ENCODE data around the gene FOXD1. TPM values are rescaled to one million over a fixed set of nuclear protein-coding genes. Genes with fewer than 3 reads are reported as not detected.

Gene FOXD1
- total and polyA plus RNA-seq, 11 donors = 0.06 to 0.18 TPM; not detected in 9

DNA sequence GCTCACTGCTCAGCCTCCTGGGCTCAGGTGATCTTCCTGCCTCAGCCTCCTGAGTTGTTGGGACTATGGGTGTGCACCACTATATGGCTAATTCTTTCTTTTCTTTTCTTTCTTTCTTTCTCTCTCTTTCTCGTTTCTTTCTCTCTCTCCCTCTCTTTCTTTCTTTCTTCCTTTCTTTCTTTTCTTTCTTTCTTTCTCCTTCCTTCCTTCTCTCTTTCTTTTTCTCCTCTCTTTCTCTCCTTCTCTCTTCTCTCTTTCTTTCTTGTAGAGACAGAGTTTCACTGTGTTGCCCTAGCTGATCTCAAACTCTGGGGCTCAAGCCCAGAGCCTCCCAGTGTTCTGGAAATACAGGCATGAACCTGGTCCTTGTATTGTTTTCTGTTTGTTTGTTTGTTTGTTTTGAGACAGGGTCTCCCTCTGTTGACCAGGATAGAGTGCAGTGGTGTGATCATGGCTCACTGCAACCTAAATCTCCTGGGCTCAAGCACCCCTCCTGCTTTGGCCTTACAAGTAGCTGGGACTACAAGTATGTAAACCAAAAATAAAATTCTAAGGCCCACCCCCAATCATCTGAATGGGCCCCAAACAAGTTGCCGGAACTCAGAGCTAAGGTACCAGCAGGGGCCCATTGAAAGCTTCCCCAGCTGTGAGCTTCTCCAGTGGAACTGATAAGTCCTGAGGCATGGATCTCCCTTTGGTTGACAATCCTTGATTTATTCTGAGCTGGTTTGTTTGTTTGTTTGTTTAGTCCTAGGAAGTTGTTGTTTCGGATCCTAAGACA, 37.7 kb upstream of the FOXD1 start:
- Histone ChIP-seq H3K27me3 (peaks cover 0 to 16% (median 0%) of the 10 kb centered on the region in 9 donors), H3K4me1 (no peaks in the 10 kb centered on the region), H3K27ac (no peak overlapping the region), H3K36me3 (no peaks in the 10 kb centered on the region), H3K9me3 (no peaks in the 10 kb centered on the region), H3K4me3 (no peak overlapping the region)
- ATAC-seq (no peak), DNase-seq (no peak)
- intact Hi-C loops (cut with DNase I) = no loop called here
- TF ChIP-seq, protein P1, sequence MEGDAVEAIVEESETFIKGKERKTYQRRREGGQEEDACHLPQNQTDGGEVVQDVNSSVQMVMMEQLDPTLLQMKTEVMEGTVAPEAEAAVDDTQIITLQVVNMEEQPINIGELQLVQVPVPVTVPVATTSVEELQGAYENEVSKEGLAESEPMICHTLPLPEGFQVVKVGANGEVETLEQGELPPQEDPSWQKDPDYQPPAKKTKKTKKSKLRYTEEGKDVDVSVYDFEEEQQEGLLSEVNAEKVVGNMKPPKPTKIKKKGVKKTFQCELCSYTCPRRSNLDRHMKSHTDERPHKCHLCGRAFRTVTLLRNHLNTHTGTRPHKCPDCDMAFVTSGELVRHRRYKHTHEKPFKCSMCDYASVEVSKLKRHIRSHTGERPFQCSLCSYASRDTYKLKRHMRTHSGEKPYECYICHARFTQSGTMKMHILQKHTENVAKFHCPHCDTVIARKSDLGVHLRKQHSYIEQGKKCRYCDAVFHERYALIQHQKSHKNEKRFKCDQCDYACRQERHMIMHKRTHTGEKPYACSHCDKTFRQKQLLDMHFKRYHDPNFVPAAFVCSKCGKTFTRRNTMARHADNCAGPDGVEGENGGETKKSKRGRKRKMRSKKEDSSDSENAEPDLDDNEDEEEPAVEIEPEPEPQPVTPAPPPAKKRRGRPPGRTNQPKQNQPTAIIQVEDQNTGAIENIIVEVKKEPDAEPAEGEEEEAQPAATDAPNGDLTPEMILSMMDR (IDR thresholded peaks at IDR 0.05) = no peak
- no peak for TF ChIP-seq POLR2A (IDR thresholded peaks at IDR 0.05)
- 52 to 62% (median 57%) methylated on average over 3 of the region's 3 CpGs for WGBS, 4 donors

DNA sequence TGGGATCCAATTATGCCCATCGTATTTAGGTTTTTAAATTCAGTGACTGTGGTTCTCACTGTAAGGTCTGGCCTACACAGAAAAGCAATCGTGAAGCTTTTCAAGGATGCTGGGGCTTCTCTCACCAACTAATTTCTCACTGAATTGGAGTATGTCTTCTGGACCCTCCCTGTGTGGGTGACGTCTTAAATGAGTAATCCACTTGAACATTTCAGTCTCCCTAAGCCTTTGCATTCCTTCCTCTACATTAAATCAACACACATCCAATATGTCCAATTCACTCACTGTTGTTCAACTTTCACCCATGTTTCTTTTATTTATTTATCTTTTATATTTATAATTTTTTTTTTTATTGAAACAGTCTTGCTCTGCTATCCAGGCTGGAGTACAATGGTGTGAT, 37.1 kb upstream of the FOXD1 start:
- no peak for DNase-seq
- no peak for TF ChIP-seq POLR2A (IDR thresholded peaks at IDR 0.05)
- TF ChIP-seq, protein P1 (IDR thresholded peaks at IDR 0.05) = no peak
- H3K4me3 ChIP-seq = no peak overlapping the region
- no peaks in the 10 kb centered on the region for H3K4me1 ChIP-seq
- WGBS, 4 donors = 88 to 94% (median 91%) methylated on average over 3 of the region's 3 CpGs
- H3K9me3 ChIP-seq = no peaks in the 10 kb centered on the region
- peaks cover 0 to 16% (median 0%) of the 10 kb centered on the region in 9 donors for H3K27me3 ChIP-seq
- ATAC-seq = no peak
- no peak overlapping the region for H3K27ac ChIP-seq
- H3K36me3 ChIP-seq = no peaks in the 10 kb centered on the region
- intact Hi-C loops (cut with DNase I) = no loop called here

DNA sequence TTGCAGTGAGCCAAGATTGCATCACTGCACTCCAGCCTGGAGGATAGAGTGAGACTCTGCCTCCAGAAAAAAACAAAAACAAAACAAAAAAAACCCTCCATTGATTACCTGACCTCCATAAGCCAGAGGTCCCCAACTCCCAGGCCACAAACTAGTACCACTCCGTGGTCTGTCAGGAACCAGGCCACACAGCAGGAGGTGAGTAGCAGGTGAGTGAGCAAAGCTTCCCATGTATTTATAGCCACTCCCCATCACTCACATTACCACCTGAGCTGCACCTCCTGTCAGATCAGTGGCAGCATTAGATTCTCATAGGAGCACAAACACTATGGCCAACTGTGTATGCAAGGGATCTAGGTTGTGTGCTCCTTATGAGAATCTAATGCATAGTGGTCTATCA, 35.9 kb upstream of the FOXD1 start:
- Histone ChIP-seq H3K9me3 (no peaks in the 10 kb centered on the region), H3K27ac (no peak overlapping the region), H3K4me1 (no peaks in the 10 kb centered on the region), H3K36me3 (no peaks in the 10 kb centered on the region), H3K27me3 (peaks cover 0 to 20% (median 0%) of the 10 kb centered on the region in 9 donors), H3K4me3 (no peak overlapping the region)
- intact Hi-C loops (cut with DNase I) = no loop called here
- TF ChIP-seq, protein P1 (IDR thresholded peaks at IDR 0.05) = no peak
- no peak for TF ChIP-seq POLR2A (IDR thresholded peaks at IDR 0.05)
- DNase-seq (no peak), ATAC-seq (no peak)
- WGBS, 4 donors = 88 to 100% (median 92%) methylated on average over 1 of the region's 1 CpG

DNA sequence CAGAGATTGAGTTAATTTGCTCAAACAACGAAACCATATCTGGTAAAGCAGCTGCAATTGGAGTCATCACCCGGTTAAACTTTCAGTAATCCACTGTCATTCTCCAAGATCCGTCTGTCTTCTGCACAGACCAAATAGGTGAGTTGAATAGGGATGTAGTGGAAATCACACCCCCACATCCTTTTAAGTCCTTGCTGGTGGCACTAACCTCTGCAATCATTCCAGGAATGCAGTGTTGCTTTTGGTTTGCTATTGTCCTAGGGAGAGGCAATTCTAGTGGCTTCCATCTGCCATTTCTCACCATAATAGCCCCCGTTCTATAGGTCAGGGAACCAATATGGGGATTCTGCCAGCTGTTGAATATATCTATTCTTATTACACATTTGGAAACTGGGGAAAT, 35.1 kb upstream of the FOXD1 start:
- no peak for ATAC-seq
- TF ChIP-seq POLR2A (IDR thresholded peaks at IDR 0.05) = no peak
- TF ChIP-seq, protein P1 (IDR thresholded peaks at IDR 0.05) = no peak
- Histone ChIP-seq H3K4me3 (no peak overlapping the region), H3K27ac (no peak overlapping the region), H3K4me1 (no peaks in the 10 kb centered on the region), H3K9me3 (no peaks in the 10 kb centered on the region), H3K36me3 (no peaks in the 10 kb centered on the region), H3K27me3 (peaks cover 0 to 24% (median 0%) of the 10 kb centered on the region in 9 donors)
- WGBS, 4 donors = 78 to 81% (median 79%) methylated on average over 4 of the region's 4 CpGs
- DNase-seq = no peak
- intact Hi-C loops (cut with DNase I) = no loop called here

Data from heart left ventricle (tissue), 16 donors.